HG02852 (cell line): ENCODE data around the gene SH2D6.
"Not testable (repeated sequence)": the region's sequence is repeated elsewhere in the genome, so short reads cannot be mapped to it uniquely, and the experiment has no call there.

ENCODE experiments used
- ATAC-seq: cut with Tn5 transposase; IDR thresholded peaks from one replicate; pipeline ENCODE4 v1.9.1; 2021; ENCODE audit warnings: mild to moderate bottlenecking, moderate library complexity; ENCODE audit not compliant: unreplicated experiment

The SH2D6 gene

DNA sequence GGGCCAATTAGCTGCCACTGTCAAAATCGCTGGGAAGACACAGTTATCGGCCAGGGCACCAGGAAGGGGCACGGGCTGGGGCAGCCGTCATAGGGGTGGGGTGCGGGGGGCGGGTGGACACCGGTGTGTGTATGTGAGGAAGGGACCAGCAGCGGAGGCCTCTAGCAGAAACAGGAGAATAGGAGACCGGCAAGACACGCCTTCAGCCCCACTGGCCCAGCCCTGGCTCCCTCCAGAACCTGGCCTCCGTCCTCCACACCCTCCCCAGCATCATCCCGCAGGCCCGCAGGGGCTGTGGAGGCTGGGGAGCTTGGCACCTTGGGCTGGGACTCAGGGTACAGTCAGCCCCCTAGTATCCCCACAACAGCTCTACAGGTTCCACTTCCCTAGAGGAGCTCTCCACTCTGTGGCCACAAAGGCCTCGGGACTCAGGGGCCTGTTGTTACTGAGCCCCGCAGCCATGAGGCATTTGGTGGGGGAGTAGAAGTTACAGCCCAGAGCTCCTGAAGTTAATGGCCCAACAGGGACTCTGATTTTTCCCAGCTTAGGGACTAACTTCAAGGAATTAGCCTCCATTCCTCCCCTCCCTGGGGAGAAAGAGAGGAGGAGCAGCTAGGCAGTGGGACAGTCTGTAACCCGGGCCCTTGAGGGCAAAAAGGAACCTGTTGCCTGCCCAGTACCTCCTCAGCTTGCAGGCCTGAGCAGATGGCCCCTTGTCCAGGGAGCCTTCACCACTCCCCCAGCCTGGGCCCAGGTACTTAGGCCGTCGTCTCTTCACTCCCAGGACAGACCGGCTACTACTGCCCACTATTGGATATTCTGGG, 19.9 kb downstream of the SH2D6 start:
- ATAC-seq: no peak

DNA sequence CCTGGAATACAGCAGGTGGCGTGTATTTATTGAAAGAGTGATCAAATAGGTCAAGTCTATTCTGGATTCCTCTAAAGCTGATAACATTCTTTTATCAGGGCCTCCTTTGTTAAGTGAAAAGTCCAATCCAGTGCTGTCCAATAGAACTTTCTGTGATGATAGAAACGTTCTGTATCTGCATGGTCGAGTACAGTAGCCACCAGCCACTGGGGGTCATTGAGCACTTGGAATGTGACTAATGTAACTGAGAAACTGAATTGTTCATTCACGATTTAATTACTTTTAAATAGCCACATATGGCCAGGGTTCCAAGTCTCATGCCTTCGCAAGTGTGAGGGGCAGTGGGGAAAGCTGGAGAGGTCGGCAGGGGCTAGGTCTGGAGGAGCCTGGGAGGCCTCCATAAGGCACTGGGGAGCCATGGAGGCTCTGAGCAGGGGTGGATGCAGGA, 20.5 kb downstream of the SH2D6 start:
- ATAC-seq: no peak

DNA sequence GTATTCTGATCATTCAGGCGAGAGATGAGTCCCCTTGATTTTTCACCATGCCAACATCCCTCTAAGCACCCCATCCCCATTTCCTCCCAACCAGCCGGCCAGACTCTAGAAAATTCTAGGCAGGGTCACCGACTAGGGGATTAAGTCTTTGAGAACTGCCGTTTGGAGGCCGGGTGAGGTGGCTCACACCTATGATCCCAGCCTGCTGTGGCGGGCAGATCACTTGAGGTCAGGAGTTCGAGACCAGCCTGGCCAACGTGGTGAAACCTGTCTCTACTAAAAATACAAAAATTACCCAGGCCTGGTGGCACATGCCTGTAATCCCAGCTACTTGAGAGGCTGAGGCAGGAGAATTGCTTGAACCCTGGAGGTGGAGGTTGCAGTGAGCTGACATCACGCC, 21.1 kb downstream of the SH2D6 start:
- ATAC-seq: not testable (repeated sequence)

DNA sequence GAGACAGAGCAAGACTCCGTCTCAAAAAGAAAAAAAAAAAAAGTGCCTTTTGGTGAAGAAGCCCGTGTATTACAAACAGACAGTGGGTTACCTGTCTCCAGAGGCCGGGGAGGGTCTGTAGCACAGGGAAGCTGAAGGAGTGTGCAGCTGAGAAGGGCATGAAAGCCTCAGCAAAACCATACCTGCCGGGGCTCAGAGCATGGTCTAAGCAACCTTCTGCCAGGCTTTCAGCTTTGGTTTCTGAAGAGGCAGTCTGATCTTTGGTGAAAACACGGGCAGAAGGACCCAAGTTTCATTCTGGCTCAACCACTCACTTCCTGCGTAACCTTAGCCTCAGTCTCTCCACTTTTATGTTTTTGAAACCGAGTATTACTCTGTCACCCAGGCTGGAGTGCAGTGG, 21.5 kb downstream of the SH2D6 start:
- no peak for ATAC-seq

DNA sequence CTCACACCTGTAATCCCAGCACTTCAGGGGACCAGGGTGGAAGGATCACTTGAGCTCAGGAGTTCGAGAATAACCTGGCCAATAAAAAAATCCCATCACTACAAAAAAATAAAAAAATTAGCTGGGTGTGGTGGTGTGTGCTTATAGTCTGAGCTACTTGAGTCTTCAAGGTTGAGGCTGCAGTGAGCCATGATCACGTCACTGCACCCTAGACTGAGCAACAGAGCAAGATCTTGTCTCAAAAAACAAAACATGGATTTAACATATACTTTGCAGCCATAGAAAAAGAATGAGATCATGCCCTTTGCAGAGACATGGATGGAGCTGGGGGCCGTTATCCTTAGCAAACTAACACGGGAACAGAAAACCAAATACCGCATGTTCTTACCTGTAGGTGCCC, 22.2 kb downstream of the SH2D6 start:
- no peak for ATAC-seq

DNA sequence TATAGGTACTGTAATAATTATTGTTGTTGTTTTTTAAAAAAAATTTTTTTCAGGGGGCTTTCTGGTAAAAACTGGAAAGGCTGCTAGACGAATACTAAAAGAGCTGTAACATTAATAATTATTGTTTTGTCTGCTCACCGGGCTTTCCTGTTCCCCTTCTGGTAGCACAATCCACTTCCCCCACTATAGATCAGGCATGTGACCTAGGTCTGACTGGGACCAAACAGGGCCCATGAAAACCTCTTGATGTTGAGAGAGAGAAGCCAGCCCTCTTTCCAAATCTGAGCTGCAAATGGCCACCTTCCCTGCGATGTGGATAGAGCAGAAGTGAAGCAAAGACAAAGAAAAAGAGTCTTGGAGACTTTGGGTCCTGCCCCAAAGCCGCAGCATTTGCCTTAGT, 23.4 kb downstream of the SH2D6 start:
- no peak for ATAC-seq

DNA sequence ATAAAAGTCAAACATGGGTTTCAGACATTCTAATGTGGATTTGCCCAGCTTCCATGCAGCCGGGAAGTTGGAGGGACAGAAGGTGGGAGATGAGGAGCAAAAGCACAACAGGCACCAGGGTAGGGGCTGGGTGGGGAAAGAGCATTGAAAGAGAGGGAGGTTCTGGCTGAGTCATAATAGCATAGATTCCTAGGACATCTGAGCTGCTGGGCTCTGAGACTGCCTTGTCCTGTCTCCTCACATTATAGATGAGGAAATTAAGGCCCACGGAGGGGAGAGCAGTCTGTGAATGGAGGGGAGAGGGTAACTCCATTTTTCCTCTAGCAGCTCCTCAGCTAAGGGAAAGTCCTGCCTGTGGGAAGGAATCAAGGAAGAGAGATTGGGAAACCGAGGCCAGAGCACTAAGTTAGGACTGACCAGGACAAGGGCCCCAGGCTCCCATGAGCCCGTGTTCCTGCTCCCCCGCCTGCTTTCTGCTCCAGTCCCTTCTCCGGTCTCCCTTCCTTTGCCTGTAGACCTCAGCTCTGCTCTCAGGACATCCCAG, 26.2 kb downstream of the SH2D6 start:
- no peak for ATAC-seq

DNA sequence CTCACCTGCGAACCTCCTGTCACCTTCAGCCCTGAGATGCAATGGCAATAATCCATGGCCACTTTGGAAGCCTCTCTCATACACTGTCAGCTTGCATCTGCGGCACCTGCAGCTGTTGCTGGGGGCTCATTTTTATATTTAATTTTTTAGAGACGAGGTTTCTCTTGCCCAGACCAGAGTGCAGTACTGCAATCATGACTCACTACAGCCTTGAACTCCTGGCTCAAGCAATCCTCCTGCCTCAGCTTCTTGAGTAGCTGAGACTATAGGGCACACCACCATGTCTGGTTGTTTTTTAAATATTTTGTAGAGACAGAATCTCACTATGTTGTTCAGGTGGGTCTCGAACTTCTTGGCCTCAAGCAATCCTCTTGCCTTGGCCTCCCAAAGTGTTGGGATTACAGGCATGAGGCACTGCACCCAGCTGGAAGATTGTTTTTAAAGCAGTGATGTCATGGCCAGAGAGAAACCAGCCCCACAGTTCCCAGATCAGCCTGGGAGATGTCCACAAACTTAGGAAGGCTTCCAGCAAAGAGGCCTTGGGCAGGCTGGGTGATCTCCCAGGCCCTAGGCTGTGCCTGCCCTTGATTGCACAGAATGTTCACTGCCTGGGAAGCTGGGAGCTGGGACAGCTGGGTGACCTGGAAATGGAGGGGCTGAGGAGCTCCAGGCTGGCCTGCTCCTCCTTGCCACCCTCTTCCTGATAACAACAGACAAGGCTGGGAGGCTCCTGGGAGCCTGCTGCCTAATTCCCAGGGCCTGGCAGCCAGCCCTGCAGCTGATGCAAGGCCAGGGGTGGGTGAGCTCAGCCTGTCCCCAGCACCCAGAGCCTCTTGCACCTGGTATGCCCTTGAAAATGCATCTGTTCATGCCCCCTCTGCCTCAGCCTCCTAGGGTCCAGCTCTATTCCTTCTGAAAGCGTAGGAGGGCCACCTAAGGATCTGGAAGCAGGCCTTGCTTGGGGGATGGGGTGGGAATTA, 27.1 kb downstream of the SH2D6 start:
- ATAC-seq: no peak

DNA sequence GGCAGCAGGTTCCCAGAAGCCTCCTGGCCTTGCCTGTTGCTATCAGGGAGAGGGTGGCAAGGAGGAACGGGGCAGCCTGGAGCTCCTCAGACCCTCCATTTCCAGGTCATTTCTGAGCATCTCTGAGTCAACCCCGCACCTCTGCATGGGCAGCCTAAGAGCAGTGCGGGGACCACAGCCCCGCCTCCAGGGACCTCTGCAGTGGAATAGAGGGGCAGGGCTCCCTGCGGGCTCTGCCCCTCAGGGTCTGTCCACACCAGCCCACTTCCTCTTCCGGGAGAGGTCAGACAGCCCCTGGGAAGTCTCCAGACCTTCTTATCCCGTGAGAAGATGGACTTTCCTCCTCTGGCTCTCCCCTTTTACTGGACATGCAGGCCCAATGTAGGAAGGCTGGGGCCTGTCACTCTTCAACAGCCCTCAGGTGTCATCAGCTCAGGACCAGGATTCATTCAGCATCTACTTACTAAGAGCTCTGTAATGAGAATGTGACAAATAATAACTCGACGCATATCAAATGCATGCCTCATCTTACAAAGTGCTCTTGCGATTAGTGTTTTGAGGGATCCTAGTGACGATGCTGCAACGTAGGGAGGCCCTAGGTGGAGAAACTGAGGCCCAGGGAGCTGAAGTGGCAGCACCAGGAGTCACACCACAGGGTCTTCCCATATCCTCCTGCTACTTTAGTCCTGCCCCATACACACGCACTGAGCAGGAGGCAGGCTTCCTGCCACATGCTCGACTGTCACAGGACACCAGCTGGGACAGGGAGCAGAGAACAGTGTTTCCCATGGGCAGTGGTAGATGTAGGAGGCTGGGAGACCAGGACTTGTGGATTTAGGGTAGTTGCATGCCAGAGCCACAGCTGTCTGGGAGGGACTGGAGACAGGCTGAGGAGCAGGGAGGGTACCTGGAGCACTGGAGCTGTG, 28.0 kb downstream of the SH2D6 start:
- no peak for ATAC-seq

DNA sequence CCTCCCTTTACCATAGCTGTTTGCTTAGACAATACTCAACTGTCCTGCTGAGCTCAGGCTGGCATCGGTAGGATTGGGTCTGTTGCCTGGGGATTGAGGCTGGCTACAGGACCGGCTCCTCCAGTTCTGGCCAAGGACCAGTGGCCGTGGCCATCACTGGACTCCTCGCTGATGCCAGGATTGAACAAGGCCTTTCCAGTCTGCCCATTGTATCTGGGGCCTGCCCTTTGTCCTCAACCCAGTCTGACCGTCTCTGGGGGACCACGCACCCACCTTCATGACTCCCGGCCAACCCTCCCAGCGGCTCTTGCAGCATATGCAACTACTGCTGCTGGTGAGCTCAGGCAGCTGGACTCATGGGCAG, 28.7 kb downstream of the SH2D6 start:
- ATAC-seq: no peak

DNA sequence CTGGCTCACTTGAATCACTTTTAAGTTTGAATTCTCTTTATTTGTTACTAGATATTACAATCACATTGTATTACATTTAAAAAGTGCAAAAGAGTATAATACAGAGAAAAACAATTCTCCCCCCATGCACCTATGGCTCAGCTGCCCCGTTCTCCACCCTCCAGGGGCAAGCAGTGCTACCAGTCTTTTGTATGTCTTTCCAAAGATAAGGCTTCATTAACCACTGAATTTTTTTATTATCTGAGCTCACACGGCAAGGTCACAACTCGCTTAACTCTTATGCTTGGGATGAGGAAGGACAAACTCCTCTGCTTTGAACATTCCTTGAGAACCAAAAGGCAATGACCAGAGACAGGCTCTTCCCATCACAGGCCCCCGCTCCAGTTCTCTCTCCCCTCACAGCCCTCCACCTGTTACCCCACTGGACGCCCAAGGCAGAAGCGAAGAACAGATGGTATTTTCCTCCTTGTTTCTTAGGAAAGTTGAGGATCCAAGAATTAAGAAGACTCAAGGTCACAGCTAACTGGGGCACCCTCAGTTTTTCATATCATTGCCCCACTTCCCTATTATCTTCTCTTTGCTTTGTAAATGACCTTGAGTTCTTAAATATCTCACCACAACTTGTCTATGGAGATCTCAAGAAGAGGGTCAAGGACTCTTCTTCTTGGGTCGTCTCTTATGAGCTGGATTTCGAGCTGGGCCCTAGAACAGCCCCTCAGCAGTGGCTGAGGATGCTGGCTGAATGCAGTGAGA, 30.1 kb downstream of the SH2D6 start:
- ATAC-seq: no peak

DNA sequence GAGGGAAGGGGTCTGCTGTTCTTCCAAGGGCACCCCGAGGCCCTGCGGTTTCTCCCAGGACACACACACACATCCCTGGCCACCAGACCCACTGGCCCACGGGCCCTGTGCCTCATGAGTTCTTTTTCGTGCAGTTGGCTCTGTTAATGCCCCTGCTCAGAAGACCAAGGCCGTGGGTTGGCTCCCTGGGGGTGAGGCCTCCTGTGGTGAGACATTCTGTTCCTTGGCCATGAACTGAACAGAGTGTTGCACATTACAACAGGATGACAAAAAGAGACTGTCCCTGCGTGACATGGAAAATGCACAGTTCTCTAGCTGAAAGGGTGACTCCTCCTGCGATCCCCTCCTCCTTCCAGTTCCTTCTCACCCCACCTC, 30.7 kb downstream of the SH2D6 start:
- no peak for ATAC-seq

DNA sequence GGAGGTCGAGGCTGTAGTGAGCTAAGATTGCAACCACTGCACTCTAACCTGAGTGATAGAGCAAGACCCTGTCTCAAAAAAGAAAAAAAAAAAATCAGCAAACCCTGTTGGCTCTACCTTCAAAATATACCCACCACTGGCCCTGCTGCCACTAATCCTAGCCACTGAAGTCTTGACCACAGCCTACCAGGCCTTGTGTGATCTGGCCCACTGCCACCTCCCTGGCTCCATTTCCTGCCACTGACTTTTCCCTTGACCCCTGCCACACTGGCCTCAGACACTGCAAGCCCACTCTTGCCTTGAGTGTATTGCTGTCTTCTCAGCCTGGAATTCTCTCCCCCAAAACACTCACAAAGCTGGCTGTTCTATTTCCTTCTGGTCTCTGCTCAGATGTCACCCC, 33.7 kb downstream of the SH2D6 start:
- ATAC-seq: no peak

DNA sequence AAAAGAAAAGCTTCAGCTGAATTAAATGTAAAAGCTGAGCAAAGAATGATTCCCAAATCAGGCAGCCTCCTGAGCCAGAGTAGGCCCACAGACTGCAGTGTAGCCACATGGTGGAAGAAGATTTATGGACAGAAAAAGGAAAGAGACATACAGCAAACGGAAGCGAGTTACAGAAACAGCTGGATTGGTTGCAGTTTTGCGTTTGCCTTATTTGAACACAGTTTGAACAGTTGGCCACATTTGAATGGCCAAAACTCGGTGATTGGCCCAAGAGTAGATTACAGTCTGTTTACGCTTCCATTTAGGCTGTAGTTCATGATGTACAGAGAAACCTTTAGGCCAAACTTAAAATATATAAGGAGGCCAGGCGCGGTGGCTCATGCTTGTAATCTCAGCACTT, 35.1 kb downstream of the SH2D6 start:
- no peak for ATAC-seq

DNA sequence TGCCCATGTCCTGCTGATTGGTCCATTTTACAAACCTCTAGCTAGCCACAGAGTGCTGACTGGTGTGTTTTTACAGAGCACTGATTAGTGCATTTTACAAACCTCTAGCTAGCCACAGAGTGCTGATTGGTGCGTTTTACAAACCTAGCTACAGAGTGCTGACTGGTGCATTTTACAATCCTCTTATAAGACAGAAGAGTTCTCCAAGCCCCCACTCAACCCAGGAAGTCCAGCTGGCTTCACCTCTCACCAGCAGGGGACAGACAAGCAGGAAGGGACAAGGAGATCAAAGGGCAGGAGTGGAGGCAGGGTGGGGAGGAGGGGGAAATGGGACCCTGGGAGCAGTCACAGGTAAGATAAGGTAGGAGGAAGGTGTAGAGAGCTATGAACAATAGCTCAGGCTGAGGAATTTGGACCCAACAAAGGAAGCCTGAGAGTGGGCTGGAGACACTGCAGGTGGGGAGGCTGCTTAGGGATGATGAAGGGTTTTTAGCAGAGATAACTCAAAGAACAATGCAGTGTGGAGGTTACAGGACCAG, 37.1 kb downstream of the SH2D6 start:
- ATAC-seq: no peak

DNA sequence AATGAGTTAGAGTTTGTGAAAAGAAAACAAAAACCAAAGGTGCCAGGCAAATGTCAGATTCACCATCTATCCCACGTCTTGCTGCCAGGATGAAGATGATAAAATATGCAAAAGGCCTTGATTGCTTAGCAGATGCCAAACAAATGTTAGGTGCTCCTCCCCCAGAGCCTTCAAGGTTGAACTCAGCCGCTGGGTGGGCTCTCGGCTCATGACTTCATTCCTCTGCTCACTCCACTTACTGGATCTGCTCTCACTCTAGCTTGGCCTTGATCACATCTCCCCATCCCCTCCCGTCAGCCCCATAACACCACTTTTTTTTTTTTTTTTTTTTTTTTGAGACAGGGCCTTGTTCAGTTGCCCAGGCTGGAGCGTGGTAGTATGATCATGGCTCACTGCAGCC, 38.5 kb downstream of the SH2D6 start:
- no peak for ATAC-seq

DNA sequence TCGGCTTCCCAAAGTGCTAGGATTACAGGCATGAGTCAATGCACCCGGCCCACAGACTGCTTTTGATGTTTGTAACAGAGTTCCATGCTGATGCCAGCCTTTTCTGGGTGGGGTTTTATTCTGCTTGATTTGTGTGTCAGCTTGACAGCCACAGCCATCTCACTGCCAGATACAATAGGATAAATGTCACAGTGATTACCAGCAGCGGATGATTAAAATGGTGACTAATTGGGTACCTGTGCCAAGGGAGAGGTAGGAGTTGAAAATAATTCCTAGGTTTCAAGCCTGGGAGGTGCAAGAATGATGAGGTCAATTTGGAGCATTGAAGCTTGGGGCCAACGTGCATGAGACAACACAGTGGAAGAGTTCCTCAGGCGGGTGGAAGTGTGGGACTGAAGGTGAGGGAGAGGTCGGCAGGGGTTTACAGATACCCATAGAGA, 39.4 kb downstream of the SH2D6 start:
- ATAC-seq: no peak

DNA sequence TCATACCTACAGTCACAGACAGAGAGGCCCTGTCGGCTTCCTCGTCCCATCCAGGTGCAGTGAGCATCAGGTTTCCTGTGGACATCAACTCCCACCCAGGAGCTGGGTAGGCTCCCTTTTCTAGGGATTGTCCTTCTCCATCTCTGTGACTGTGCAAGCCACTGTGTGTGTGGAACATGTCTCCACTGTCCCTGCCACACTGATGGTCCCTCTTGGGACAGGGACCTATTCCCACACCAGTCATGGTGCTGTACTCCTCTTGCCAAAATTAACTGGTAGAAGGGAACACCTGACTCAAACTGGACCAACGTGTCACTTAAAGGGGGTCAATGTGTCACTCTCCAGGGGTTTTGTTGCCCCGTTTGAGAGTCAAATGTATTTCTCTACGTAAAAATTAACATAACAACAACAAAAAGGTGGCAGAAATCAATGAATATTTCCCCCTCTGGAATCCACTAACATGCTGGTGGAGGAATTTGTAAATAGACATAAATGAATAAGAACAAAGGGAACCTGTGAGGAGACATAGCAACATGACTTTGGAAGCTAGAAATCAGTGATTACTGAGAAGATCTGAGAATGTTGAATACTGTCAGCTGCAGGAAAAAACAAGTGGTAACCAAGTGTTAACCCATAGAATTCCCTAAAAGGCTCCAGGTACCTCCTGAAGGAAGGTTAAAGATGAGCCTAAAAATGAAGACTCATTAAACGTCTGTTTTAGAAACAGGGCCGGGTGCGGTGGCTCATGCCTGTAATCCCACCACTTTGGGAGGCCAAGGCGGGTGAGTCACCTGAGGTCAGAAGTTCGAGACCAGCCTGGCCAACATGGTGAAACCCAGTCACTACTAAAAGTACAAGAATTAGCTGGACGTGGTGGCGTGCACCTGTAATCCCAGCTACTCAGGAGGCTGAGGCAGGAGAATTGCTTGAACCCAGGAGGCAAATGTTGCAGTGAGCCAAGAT, 40.4 kb downstream of the SH2D6 start:
- no peak for ATAC-seq
